GM19324 (cell line): ENCODE data around the gene CBR4.
"Not testable (repeated sequence)": the region's sequence is repeated elsewhere in the genome, so short reads cannot be mapped to it uniquely, and the experiment has no call there.

Source experiments
- ATAC-seq: cut with Tn5 transposase; IDR thresholded peaks from one replicate; pipeline ENCODE4 v1.9.1; 2021; ENCODE audit warnings: mild to moderate bottlenecking, moderate library complexity; ENCODE audit not compliant: unreplicated experiment, low FRiP score

CBR4 gene

DNA sequence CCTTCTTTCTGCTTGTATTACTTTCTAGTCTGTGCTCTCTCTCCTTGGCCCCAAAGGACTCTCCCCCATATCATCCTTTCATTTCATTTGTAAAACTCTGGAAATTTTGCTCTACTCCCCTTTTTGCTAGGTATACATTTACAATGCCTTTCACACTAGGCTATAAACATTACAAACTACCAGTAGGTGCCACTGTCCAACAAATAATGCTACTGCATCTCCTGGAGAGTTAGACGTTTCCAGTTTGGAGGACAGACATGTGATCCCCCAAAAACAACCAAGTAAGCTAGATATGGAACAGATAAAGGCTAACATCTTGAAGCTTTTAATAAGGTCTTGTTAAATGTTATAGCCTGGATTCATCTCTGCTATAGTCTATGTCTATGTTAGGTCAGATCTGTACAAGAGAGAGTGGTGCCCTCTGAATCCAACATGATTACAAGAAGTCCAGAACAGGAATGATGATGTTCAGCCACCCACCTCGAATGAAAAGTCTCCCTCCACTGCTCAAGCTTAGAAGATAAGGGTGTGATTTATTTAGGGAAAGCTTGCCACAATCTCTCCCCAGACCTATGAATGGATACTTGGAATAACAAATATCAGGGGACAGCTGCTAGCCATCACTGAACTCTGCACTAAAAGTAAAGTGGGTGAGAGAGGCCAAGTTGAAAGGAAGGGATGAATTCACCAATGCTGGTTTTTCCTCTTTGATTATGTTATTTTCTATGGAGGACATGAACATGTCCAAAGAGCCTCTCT lies 14.3 kb downstream of the CBR4 start:
- ATAC-seq: no peak

DNA sequence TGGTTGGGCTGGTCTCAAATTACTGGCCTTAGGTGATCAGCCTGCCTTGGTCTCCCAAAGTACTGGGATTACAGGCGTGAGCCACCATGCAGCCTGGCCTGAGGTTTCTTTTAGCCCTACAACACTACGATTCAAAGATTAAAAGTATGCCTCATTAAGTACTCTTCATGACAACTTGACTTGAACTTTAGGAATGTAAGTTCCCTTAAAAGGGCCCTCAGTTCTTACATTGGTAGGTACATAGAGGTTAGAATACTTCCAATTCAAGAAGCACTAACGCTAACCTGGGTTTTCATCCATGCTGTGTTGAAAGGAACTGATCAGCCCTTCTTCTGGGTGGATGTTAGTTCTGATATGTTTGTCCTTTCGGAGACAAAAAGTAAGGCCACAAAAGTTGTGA lies 15.1 kb downstream of the CBR4 start:
- no peak for ATAC-seq

DNA sequence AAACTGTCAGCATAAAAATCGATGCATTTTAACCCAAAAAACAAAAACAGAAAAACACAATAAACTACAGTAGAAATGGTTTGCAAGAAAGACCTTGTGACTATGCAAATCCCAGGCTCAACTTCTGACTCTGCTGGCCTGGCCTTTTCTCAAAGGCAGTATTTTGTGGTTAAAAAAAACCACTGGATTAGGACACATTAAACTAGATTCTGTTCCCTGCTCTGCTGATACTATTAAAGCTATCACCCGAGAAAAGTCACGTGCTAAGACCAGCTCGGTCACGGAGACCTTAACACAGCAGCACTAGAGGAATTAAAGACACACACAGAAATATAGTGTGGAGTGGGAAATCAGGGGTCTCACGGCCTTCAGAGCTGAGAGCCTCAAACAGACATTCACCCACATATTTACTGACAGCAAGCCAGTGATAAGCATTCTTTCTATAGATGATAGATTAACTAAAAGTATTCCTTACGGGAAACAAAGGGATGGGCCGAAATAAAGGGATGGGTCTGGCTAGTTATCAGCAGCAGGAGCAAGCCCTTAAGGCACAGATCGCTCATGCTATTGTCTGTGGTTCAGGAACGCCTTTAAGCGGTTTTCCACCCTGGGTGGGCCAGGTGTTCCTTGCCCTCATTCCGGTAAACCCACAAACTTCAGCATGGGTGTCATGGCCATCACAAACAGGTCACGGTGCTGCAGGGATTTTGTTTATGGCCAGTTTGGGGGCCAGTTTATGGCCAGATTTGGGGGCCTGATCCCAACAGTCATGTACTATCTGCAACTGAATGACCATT lies 16.1 kb downstream of the CBR4 start:
- ATAC-seq: no peak

DNA sequence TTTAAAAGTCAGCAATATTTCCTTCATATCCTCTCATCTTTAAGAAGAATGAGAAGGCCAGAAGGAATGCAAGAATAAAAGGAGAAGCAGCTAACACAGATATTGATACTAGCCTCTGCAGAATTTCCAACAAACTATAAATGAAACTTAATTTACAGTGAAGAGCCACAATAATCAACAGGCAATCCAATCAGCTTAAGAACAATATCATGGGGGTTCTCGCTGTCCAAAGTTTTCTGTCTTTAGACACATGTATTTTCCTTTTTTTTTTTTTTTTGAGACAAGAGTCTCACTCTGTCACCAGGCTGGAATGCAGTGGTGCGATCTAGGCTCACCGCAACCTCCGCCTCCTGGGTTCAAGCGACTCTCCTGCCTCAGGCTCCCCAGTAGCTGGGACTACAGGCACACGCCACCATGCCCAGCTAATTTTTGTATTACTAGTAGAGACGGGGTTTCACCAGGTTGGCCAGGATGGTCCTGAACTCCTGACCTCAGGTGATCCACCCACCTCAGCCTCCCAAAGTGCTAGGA lies 17.0 kb downstream of the CBR4 start:
- ATAC-seq: not testable (repeated sequence)

DNA sequence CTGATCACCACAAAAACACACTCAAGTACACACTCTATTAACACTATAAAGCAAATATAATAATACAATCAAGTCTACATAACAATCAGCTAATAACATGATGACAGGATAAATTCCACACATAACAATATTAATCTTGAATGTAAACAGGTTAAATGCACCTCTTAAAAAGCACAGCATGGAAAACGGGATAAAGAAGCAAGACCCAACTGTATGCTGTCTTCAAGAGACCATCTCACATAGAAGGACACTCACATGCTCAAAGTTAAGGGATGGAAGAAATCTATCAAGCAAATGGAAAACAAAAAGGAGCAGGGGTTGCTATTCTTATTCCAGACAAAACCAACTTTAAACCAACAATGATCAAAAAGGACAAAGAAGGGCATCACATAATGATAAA lies 28.1 kb downstream of the CBR4 start:
- ATAC-seq: no peak

DNA sequence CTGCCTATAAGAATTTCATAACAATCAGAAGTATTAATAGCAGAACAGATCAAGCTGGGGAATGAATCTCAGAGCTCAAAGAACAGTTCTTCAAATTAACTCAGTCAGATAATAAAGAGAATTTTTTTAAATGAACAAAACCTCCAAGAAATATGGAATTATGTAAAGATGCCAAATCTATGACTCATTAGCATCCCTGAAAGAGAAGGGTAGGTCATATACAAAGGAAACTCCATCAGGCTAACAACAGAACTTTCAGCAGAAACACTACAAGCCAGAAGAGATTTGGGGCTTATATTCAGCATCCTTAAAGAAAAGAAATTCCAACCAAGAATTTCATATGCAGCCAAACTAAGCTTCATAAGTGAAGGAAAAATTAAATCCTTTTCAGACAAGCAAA lies 28.6 kb downstream of the CBR4 start:
- ATAC-seq: no peak

DNA sequence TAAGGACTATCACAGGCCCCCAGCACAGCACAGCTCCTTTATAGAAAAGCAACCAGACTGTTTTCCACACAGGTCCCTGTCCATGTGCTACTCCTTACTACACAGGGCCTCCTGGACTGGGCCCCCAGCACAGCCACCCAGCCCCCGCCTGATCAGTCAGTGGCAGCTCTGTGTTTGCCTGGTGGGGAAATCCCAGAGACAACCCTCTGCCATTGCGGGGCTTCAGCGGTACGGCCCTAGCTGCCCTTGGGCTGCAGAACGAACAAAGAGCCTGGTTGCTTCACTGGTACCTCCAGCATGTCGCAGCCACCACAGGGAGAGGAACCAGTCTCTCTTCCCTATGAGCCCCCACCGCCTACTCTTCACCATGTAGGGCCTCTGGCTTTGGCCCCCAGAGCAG lies 30.7 kb downstream of the CBR4 start:
- no peak for ATAC-seq

DNA sequence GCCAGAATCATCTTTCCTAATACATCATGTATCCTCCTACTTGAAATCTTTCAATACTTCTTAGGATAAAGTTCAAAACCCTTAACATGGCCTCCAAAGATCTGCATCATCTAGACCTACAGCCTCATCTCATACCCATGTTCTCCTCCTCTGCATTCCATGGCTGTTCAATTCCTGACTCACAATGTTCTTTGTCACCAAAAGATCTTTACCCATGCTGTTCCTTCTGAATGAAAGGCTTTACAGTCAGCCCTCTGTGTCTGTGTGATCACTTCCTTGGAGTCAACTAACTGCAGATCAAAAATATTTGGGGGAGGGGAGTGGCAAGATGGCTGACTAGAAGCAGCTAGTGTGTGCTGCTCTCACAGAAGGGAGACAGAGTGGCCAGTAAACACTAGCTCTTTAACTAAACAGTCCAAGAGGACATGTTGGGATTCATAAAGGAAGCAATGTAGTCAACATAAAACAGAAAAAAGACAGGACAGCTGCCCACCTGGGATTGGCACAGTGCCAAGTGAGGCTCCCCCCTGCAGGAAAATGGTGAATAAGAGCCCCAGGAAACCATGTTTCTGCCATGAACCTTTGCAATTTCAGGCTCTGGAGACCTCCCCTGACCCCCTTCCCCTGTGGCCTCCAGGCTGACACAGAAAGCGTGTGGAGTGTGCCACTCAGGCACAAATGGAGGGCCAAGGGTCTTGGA lies 31.9 kb downstream of the CBR4 start:
- no peak for ATAC-seq

DNA sequence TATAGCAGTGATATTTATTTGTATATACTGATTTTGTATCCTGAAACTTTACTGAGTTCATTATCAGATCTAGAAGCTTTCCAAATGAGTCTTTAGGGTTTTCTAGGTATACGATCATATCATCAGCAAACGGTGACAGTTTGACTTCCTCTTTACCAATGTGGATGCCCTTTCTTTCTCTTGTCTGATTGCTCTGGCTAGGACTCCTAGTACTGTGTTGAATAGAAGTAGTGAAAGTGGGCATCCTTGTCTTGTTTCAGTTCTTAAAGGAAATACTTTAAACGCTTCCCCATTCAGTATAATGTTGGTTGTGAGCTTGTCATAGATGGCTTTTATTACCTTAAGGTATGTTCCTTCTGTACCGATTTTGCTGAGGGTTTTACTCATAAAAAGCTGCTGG lies 37.5 kb downstream of the CBR4 start:
- ATAC-seq: no peak

DNA sequence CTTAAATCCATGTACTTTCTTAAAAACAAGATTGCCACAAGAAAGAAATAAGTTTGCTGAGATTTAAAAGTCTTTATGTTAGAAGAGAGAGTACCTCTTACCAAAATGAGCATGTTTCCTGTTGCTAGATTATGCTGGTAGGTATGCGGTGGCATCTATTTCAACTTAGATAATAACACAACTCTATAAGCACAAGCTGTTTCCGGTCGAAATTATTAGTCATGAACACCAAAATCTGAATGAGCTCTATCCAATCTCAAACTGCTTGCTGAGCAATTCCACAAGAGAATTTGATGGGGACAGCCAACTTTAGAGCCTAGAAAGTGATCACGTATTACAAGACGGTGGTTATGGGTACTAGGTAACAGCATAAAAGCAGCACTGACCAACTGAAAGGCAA lies 49.3 kb downstream of the CBR4 start:
- no peak for ATAC-seq

DNA sequence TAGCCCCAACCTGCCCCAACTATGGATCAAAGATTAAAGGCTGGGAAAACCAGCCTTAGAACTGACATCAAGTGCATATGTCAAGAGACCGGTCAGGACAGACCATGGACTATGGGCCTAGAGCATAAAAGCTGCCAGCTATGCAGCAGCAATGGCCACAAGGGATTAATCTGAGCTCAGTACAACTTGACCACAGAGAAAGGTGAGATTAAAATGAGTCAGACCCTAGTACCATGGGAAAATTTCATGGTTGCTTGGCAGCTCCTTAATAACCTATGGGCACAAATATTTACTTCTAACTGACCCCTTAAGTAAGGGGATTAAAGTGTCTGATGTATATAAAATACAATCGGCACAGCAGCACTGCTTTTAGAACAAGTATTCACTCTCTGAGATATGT lies 54.4 kb downstream of the CBR4 start:
- no peak for ATAC-seq

DNA sequence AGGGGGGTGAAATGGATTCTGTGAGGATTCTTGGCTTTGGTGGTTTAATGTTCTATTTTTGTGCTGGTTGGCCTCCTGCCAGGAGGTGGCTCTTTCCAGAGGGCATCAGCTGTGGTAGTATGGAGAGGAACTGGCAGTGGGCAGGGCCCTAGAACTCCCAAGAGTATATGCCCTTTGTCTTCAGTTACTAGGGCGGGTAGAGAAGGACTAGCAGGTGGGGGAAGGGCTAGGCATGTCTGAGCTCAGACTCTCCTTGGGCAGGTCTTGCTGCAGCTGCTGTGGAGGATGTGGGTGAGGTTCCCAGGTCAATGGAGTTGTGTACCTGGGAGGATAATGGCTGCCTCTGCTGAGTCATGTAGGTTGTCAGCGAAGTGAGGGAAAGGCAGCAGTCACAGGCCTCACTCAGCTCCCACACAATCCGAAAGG lies 57.2 kb downstream of the CBR4 start:
- not testable (repeated sequence) for ATAC-seq

DNA sequence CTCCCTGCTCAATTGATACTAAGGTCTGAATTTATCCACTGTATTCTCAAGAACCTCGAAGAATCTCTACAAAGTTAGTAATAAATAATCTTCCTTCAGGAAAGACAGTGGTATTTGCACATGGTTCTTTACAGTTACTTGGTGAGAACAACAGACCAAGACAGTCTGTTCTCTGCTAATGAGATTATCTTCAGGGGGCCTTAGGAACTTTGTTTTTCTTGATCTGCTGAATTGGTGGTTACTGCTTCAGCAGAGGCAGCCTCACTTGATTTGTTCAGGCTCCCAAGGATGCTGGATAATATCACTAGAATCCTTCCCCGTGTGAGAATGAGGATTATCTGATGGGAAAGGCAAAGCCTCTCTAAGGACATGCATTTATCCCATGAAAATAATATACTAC lies 64.8 kb downstream of the CBR4 start:
- no peak for ATAC-seq

DNA sequence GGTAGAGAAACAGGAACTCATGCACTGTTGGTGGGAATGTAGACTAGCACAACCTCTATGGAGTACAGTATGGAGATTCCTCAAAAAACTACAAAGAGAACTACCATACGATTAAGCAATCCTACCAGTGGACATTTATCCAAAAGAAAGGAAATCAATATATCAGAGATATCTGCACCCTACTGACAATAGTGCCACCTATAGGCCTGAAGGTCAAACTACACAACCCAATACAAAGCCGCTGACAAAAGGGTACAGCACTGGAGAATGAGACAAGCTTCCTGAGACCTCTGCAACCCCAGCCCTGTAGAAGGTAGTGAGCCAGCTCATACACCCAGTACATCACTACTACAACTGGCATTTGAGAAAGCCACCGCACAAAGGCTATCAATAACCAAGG lies 67.1 kb downstream of the CBR4 start:
- no peak for ATAC-seq
